Adrenal gland (tissue), 19 donors: ENCODE measurements around the gene MSANTD4. TPM values are rescaled to one million over a fixed set of nuclear protein-coding genes. Genes with fewer than 3 reads are reported as not detected.

Experiments
- DNase-seq, 7 donors: peaks; one replicate each; pipeline ENCODE4 v3.0.0-alpha.2; 2019 to 2020
- H3K27ac ChIP-seq, 5 donors: fragments of 200-600 bp; sonication (generic) in 4 of 5; 1 replicate in 3 of 5; 2 replicates in 2 of 5; pipeline versions ENCODE4 v1.5.1 to v1.8.0; 2016 to 2020; ENCODE audit warnings: mild to moderate bottlenecking in 1 of 5
- H3K27me3 ChIP-seq: fragments of 200-600 bp; 2 replicates; pipeline ENCODE4 v1.8.0; 2021
- H3K36me3 ChIP-seq, 2 donors: fragments of 200-600 bp; replicated peaks in 1 of 2; 1 replicate in 1 of 2; 2 replicates in 1 of 2; pipeline versions ENCODE4 v1.5.1 to v1.8.0; 2018 to 2022
- H3K4me1 ChIP-seq, 2 donors: fragments of 200-600 bp; replicated peaks in 1 of 2; 1 replicate in 1 of 2; 2 replicates in 1 of 2; pipeline versions ENCODE4 v1.5.1 to v1.8.0; 2018 to 2021
- H3K4me3 ChIP-seq, 4 donors: fragments of 200-600 bp; sonication (generic) in 3 of 4; one replicate each; pipeline ENCODE4 v1.5.1; 2016 to 2018
- H3K9me3 ChIP-seq, 3 donors: fragments of 200-600 bp; sonication (generic) in 1 of 3; replicated peaks in 1 of 3; 1 replicate in 2 of 3; 2 replicates in 1 of 3; pipeline versions ENCODE4 v1.5.1 to v1.8.0; 2016 to 2021
- POLR2A ChIP-seq, 2 donors: fragments of 450-650 bp; IDR thresholded peaks; one replicate each; pipeline ENCODE4 v1.6.1; 2017; ENCODE audit warnings: antibody characterized with exemption in 2 of 2, mild to moderate bottlenecking in 2 of 2, moderate library complexity in 1 of 2
- WGBS, 4 donors: extraction: QIAGEN DNeasy Blood & Tissue Kit in 2 of 4; methylation state at CpG; one replicate each; pipeline versions ENCODE4 v1.1.5 to v1.1.7; 2013 to 2017; 5-methylcytosine and 5-hydroxymethylcytosine counted together
- intact Hi-C, 2 donors: fragments of 100-400 bp; cut with DNase I; formaldehyde crosslinking; loops; one replicate each; pipeline versions ENCODE4 v1.14.1 to v1.15.0; 2022 to 2023
- long read RNA-seq, 10 donors: library from polyadenylated mRNA in 3 of 10; unstranded in 2 of 10; stranded (forward) in 1 of 10; transcript quantifications; one replicate each; pipeline ENCODE4 v2.0.0 and lab custom pipeline, GENCODE V29; 2021 to 2026
- polyA plus RNA-seq, 3 donors: library from polyadenylated mRNA; stranded (reverse); fragments of 200-250 nt in 2 of 3; fragments of 350-450 nt in 1 of 3; fragmentation: Illumina TruSeq in 1 of 3; extraction: RNeasy Lipid Tissue Mini Kit (QIAGEN cat#74804) in 1 of 3; gene quantifications; one replicate each; pipeline ENCODE4 v1.2.3, GENCODE V29; 2013 to 2014
- total RNA-seq, 9 donors: library from RNA; depleted of rRNA in 4 of 9; stranded (reverse); fragments of >200 nt in 4 of 9; fragments of 120-200 nt in 1 of 9; fragmentation: NEBNext Ultra II Directional in 1 of 9; extraction: Animal tissue kit (Norgen Biotek cat#: 25700) in 1 of 9; gene quantifications; one replicate each; pipeline versions ENCODE4 v1.1.0 to v1.2.4, GENCODE V29; 2013 to 2023
- TF ChIP-seq, protein P1 (sequence below), 6 experiments: fragments of 450-650 bp in 4 of 6; fragments of 200-600 bp in 2 of 6; sonication (generic) in 1 of 6; IDR thresholded peaks; 1 replicate in 5 of 6; 2 replicates in 1 of 6; pipeline versions ENCODE4 v1.5.1 to v1.8.0; 2016 to 2021; ENCODE audit warnings: antibody characterized with exemption in 6 of 6, mild to moderate bottlenecking in 2 of 6, moderate library complexity in 1 of 6
- donor health status: healthy with polysubstance abuse.
- donor health status: Bipolar disorder and iron deficiency.
- donor health status: DM: yes; HTN: yes; CAD: no.
- donor health status: DM: no; HTN: no; CAD: no.
- donor health status: DM: no; HTN: no; CAD: no.
- donor health status: DM: yes; HTN: yes; CAD: no.

Gene MSANTD4
- total RNA-seq (10 to 100 TPM in 8 of 9 donors, 1 to 10 TPM in 1; 5.0 to 36.2 (median 19.3) TPM), polyA plus RNA-seq (10 to 100 TPM in 1 of 3 donors, 1 to 10 TPM in 2; 3.7 to 25.9 (median 8.1) TPM)
- long read RNA-seq, donor 1, transcript MSANTD4-204 (3 exons, 948 nt), result major isoform, 7 of 8 reads
- long read RNA-seq, donor 1, partial matches to known transcripts, result 0 of 8 reads
- long read RNA-seq, donor 1, other reads (novel, unspliced or antisense), result 0 of 8 reads
- long read RNA-seq, donor 2, full-length matches to known transcripts, result 3 of 3 reads
- long read RNA-seq, donor 2, partial matches to known transcripts, result 0 of 3 reads
- long read RNA-seq, donor 2, other reads (novel, unspliced or antisense), result 0 of 3 reads
- long read RNA-seq, donor 3, partial matches to known transcripts, result 0 of 3 reads
- long read RNA-seq, donor 3, other reads (novel, unspliced or antisense), result 0 of 3 reads
- long read RNA-seq, donor 4, partial matches to known transcripts, result 2 of 6 reads
- long read RNA-seq, donor 4, other reads (novel, unspliced or antisense), result 3 of 6 reads
- long read RNA-seq, donor 5, full-length matches to known transcripts, result 14 of 20 reads
- long read RNA-seq, donor 5, partial matches to known transcripts, result 4 of 20 reads
- long read RNA-seq, donor 5, other reads (novel, unspliced or antisense), result 2 of 20 reads
- long read RNA-seq, donor 6, partial matches to known transcripts, result 0 of 3 reads
- long read RNA-seq, donor 6, other reads (novel, unspliced or antisense), result 3 of 3 reads
- long read RNA-seq, donor 7, partial matches to known transcripts, result 0 of 3 reads
- long read RNA-seq, donor 7, other reads (novel, unspliced or antisense), result 0 of 3 reads
- long read RNA-seq, donor 8, full-length matches to known transcripts, result 9 of 15 reads
- long read RNA-seq, donor 8, partial matches to known transcripts, result 0 of 15 reads
- long read RNA-seq, donor 8, other reads (novel, unspliced or antisense), result 6 of 15 reads
- long read RNA-seq, donor 9, full-length matches to known transcripts, result 3 of 3 reads
- long read RNA-seq, donor 9, partial matches to known transcripts, result 0 of 3 reads
- long read RNA-seq, donor 9, other reads (novel, unspliced or antisense), result 0 of 3 reads
- long read RNA-seq, donor 10, partial matches to known transcripts, result 0 of 1 reads
- long read RNA-seq, donor 10, other reads (novel, unspliced or antisense), result 0 of 1 reads

GRCh38 chr11:106021967-106022794 lies at the start of gene MSANTD4:
TSS of gene MSANTD4 (minus strand) at chr11:106022240. CDS start at chr11:106010917, 11,323 bp downstream.
- WGBS, 4 donors, result 0 to 8% (median 2%) methylated on average over 14 to 48 of the region's 48 CpGs
- intact Hi-C loops, result loop anchor here in 1 of 2 donors (10.0 kb wide), 1 partner anchor 53 kb away; the partner anchor contains the start of genes AASDHPPT and KBTBD3
- peak; percentile 99 to 100 (median 100) for DNase-seq
- peak; percentile 39 to 50 for TF ChIP-seq POLR2A (IDR thresholded peaks at IDR 0.05)
- TF ChIP-seq, protein P1, sequence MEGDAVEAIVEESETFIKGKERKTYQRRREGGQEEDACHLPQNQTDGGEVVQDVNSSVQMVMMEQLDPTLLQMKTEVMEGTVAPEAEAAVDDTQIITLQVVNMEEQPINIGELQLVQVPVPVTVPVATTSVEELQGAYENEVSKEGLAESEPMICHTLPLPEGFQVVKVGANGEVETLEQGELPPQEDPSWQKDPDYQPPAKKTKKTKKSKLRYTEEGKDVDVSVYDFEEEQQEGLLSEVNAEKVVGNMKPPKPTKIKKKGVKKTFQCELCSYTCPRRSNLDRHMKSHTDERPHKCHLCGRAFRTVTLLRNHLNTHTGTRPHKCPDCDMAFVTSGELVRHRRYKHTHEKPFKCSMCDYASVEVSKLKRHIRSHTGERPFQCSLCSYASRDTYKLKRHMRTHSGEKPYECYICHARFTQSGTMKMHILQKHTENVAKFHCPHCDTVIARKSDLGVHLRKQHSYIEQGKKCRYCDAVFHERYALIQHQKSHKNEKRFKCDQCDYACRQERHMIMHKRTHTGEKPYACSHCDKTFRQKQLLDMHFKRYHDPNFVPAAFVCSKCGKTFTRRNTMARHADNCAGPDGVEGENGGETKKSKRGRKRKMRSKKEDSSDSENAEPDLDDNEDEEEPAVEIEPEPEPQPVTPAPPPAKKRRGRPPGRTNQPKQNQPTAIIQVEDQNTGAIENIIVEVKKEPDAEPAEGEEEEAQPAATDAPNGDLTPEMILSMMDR (IDR thresholded peaks at IDR 0.05), result peak in 2 of 6 experiments; percentile 19 to 20
- Histone ChIP-seq H3K27me3 (no peaks in the 10 kb centered on the region), H3K27ac (peak within 1 kb of the TSS in 4 of 5 donors; percentile 14 to 86 (median 64)), H3K4me1 (peaks cover 0 to 24% of the 10 kb centered on the region in 2 donors), H3K9me3 (no peaks in the 10 kb centered on the region), H3K4me3 (peak within 1 kb of the TSS; percentile 39 to 97 (median 53)), H3K36me3 (no peaks in the 10 kb centered on the region)

DNA sequence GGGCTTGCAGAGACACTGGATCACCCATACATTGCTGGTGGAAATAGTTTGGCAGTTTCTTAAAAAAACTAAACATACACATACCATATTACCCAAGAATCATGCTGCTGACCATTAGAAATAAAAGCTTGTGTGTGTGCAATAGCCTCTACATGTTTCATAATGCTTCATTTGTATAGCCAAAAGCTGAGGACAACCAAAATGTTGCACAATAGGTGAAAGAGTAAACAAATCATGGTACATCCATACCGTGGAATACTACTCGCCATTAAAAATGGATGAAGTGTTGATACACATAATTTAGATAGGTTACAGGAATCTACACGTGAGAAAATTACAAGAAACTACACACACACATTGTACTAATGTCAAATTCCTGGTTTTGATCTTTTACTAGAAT lies 48.6 kb upstream of the MSANTD4 start:
- no peaks in the 10 kb centered on the region for H3K4me1 ChIP-seq
- intact Hi-C loops, result loop anchor here in 1 of 2 donors (10.0 kb wide), 1 partner anchor 46 kb away; the partner anchor contains the start of gene MSANTD4
- peaks cover 0 to 5% (median 0%) of the 10 kb centered on the region in 3 donors for H3K9me3 ChIP-seq
- no peak overlapping the region for H3K27ac ChIP-seq
- WGBS, 4 donors, result 91 to 98% (median 93%) methylated on average over 3 of the region's 3 CpGs
- TF ChIP-seq, protein P1 (IDR thresholded peaks at IDR 0.05), result no peak
- TF ChIP-seq POLR2A (IDR thresholded peaks at IDR 0.05), result no peak
- H3K4me3 ChIP-seq, result no peak overlapping the region
- no peaks in the 10 kb centered on the region for H3K36me3 ChIP-seq
- H3K27me3 ChIP-seq, result no peaks in the 10 kb centered on the region
- no peak for DNase-seq

DNA sequence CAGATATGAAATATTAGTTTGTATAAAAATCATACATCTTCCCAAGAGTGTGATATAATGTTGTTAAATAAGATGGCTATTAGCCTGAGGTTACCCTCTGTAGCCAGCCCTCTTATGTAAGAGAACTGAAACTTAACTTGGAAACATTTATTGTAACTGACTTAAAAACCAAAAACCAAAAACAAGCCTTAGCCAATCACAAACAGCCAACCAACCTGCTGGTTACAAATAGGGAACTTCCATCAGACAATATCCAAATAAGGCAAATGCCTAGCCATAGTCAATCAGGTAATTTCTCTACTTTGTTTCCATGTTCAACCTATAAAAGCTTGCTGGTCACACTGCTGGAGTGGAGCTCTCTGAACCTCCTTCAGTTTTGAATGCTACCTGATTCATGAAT lies 41.0 kb upstream of the MSANTD4 start:
- TF ChIP-seq, protein P1 (IDR thresholded peaks at IDR 0.05), result no peak
- TF ChIP-seq POLR2A (IDR thresholded peaks at IDR 0.05), result no peak
- peaks cover 0 to 5% (median 0%) of the 10 kb centered on the region in 3 donors for H3K9me3 ChIP-seq
- H3K4me3 ChIP-seq, result no peak overlapping the region
- H3K4me1 ChIP-seq, result no peaks in the 10 kb centered on the region
- no peak overlapping the region for H3K27ac ChIP-seq
- DNase-seq, result no peak
- H3K27me3 ChIP-seq, result no peaks in the 10 kb centered on the region
- H3K36me3 ChIP-seq, result no peaks in the 10 kb centered on the region
- intact Hi-C loops, result no loop called here
